Stimulated activated CD4-positive, alpha-beta T cell treated with anti-CD3 and anti-CD28 coated beads, Interleukin-15, amount 100 ng/mL, for 24 hours (primary cell): ENCODE measurements around the gene TXNDC9.
"Not testable (repeated sequence)": the region's sequence is repeated elsewhere in the genome, so short reads cannot be mapped to it uniquely, and the experiment has no call there.

Source experiments
- DNase-seq: peaks from one replicate; pipeline ENCODE4 v3.0.0-alpha.2; 2020

The TXNDC9 gene

DNA sequence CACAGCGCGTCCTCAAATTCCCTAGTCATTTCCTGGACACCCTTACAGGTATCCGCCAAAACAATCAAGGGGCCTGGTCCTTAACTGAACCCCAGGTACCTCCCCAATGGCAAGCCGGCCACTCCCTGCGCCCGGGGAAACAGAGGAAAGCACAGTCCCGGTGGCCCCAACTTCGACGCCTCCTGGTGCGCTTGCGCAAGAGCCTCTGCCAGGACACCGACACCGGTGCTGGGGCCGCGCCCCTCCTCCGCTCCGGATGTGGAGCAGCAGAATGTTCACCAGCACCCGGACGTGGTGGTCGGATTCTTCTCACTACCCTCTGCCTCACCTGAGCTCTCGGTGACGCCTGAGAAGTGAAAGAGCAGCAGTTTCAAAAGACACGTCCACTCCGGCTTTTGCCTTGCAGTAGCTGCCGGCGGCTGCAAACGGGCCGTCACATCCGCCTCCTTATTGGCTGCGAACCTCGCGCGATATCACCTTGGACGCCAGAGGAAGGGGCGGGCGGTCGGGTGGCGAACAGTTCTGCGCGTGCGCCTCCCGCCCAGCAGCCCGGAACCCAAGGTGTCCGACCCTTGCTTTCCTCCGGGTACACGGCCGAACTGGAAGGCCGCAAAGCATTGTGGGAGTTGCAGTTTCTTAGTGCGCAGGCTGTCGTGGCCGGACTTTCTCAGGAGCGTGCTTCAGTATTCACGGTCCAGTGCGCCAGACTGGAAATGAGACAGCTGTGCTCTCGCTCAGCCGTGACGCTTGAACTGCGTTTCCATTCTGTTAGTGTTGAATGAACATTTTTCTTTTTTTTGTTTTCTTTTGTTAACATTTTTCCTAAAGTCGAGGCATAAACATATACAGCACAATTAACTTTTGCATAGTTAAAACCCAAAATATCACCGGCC is at the start of gene TXNDC9:
TSS of gene TXNDC9 (minus strand) at position 423 of the 893 bp plus-strand sequence. CDS start 3,123 bp downstream, outside the sequence.
- peak; percentile 98 for DNase-seq

GRCh38 chr2:99382143-99382542 is 46.0 kb upstream of the TXNDC9 start:
- DNase-seq, result no peak

- DNase-seq, result no peak
Measured at GRCh38 chr2:99380376-99381010, 44.4 kb upstream of the TXNDC9 start.

GRCh38 chr2:99377879-99378278 is 41.7 kb upstream of the TXNDC9 start:
- DNase-seq, result no peak

DNA sequence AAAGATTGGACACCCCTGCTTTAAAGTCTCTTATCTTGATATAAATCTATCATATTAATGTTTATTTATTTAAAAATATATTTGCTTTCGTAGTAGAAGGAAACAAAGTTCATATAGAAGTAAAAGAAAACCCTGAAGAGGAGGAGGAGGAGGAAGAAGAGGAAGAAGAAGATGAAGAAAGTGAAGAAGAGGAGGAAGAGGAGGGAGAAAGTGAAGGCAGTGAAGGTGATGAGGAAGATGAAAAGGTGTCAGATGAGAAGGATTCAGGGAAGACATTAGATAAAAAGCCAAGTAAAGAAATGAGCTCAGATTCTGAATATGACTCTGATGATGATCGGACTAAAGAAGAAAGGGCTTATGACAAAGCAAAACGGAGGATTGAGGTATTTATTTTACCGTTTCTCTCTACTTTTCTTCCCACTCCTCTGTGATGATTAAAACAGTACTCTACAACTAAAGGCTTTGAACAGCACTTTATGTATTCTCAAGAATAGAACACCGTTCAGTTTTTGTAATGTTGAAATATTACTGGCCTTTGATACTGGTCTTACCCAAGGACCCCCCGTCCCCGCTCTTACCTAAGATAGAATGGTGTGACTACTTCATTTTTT is 40.2 kb upstream of the TXNDC9 start:
- DNase-seq, result no peak

DNA sequence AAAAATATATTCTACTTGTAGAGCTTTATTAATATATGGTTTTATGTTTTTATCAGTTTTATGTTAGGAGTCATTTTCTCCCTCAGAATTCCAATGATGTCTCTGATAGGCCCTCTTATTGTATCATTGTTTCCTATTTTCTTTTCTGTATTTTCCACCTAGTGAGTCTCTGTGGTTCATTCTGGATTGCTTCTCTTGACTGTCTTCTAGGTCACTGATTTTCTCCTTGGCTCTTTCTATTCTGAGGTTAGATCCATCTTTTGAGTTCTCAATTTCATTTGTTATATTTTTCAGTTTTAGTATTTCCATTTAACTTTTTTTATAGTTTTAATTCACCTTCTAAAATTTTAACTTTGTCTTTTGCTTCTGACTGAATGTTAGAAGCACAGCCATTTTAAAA is 38.6 kb upstream of the TXNDC9 start:
- no peak for DNase-seq

GRCh38 chr2:99373144-99373543 is 37.0 kb upstream of the TXNDC9 start:
- no peak for DNase-seq

DNA sequence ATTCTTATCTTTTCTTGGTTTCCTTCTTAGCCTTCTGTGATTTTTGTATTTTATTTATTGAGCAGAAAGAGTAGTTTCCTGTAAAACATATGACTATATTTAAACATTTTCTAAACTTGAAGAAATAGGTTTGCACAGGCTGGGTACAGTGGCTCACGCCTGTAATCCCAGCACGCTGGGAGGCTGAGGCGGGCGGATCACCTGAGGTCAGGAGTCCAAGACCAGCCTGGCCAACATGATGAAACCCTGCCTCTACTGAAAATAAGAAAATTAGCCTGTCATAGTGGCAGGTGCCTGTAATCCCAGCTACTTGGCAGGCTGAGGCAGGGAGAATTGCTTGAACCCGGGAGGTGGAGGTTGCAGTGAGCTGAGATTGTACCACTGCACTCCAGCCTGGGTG is 32.7 kb upstream of the TXNDC9 start:
- DNase-seq, result not testable (repeated sequence)

GRCh38 chr2:99365661-99366060 is 29.5 kb upstream of the TXNDC9 start:
- no peak for DNase-seq

DNA sequence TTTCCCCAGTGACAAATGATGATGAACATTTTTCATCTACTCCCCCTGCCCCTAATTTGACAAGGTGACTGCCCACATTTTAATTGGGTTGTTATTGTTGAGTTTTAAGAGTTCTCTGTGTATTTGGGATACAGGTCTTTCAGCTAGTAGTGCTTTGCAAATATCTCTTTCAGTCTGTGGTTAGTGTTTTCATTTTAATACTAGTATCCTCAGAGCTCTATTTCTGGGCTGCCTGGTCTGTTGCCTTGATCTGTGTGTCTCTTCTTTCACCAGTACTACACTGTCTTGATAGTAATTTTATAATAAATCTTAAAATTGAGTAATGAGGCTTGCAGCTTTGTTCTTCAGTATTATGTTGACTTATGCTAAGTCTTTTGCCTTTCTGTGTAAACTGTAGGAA is 20.7 kb upstream of the TXNDC9 start:
- no peak for DNase-seq

DNA sequence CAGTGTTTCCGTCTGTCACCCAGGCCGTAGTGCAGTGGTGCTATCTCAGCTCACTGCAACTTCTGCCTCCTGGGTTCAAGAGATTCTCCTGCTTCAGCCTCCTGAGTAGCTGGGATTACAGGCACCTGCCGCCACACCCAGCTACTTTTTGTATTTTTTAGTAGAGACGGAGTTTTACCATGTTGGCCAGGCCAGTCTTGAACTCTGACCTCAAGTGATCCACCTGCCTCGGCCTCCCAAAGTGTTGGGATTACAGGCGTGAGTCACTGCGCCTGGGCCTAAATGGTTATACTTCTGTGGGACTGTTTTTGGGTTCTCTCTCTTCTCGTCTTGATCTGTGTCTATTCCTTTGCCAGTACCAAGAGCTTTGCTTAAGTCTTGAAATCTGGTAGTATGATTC is 18.7 kb upstream of the TXNDC9 start:
- DNase-seq, result not testable (repeated sequence)

DNA sequence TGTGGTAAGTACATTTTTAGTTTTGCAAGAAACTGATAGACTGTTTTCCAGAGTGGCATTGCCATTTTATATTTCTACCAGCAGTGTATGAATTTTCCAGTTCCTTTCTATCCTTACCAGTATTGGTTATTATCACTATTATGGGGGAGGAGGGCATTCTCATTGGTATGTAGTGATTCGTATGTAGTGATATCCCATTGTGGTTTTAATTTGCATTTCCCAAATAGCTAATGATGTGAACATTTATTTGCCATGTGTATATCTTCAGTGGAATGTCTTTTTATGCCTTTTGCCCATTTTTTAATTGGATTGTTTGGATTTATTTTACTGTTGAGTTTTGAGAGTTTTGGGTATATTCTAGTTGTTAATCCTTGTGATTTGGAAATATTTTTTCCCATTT is 17.9 kb upstream of the TXNDC9 start:
- DNase-seq, result no peak

- no peak for DNase-seq
Measured at GRCh38 chr2:99350194-99350593, 14.1 kb upstream of the TXNDC9 start.

DNA sequence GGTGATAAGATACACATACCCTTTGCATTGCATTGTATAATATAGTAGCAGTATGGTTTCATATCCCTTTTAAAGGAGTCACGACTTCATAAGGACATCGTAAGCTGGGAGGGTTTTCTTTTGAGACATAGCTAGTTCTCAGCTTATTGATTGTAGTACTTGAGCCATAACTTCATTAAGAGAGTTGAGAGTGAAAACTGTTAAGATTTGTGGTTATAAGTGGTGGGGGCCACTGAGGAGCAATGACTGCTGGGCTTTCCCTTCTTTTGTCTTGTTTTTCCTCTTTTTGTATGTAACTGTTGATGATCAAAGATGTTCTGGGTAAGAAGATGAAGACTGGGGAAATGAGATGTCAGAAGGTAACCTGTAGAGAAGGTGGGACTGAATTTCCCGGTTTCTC is 12.0 kb upstream of the TXNDC9 start:
- no peak for DNase-seq

DNA sequence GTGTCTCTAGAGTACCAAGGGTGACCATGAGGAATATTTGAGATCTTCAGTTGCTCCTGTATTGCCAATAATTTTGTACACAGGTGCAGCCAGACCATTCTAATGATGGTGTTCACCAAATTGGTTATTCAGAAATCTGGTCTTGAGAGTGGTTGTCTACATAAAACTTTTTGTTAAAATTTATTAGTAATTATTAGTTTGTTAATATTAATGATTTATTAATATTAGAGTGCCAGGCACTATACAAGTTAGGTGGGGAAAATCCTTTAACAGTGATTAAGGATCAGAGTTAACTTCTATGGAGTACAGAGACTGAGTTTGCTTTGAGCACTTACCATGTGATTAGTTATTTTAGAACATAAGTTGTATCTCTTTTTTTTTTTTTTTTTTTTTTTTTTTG is 10.1 kb upstream of the TXNDC9 start:
- DNase-seq, result no peak

GRCh38 chr2:99345446-99345845 is 9.3 kb upstream of the TXNDC9 start:
- DNase-seq, result not testable (repeated sequence)

DNA sequence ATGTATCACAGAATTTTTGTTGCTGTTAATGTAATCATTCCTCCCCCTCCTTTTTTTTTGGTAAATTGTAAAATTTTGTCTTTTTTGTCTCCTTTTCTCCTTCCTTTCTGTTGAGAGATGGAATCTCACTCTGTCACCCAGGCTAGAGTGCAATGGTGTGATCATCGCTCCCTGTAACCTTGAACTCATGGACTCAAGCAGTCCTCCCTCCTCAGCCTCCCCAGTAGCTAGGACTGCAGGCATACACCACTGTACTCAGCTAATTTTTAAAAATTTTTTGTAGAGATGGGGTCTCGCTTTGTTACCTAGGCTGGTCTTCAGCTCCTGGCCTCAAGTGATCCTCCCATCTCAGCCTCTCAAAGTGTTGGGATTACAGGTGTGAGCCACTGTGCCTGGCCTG is 6.4 kb upstream of the TXNDC9 start:
- no peak for DNase-seq

DNA sequence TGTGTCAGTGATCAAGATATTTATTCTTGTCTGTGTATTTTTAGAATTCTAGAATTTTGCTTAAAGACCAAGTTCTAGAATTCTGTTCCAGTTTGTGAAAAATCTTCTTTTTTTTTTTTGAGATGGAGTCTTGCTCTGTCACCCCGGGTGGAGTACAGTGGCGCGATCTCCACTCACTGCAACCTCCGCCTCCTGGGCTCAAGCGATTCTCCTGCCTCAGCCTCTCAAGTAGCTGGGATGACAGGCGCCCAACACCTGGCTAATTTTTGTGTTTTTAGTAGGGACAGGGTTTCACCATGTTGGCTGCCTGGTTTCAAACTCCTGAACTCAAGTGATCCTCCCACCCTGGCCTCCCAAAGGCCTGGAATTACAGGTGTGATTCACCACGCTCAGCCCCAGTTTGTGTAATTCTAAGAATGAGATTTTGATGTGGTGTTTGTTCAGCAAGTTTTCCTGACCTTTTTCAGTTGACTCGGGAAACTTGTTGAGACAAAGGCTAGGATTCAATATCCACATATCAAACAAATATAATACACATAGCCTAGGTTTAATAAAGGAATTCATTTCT is 4.6 kb upstream of the TXNDC9 start:
- DNase-seq, result no peak

- DNase-seq, result no peak
Measured at GRCh38 chr2:99338029-99338585, 2.0 kb upstream of the TXNDC9 start.

DNA sequence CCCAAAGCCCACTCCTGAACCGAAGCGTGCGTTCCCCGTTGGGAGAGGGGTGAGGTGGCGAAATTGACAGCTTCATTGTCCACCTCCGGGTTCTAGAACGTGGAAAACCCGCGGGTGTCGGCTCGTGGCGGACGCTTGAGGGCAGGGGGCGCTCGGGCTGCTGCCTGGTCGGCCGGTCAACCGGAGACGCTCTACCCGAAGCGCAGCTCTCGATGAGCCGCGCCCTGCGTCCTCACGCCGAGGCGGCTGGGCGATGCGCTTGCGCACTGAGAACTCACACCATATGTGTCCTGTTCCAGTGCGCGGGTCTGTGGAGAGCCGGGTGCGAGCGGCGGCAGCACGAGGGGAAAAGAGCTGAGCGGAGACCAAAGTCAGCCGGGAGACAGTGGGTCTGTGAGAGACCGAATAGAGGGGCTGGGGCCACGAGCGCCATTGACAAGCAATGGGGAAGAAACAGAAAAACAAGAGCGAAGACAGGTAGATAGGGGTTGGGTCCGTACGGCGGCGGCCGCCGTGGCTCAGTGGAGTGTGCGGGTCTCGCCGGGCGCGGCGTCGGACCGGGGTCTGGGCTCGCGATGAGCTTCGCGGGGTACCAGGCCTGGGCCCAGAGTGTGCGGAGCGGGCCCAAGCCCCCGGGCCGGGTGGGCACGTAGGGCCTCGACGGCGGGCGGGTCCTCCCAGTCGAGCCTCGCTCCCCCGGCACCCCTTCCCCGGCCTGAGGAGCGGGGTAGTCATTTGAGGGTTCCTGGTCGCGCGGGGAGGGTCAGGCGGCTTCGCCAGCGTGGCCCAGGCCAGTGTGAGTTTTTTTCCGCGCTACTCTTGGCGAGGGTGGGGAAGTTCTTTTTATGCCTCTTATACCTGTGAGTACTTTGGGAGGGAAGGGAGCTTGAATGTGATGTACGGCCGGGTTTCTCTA is 1.2 kb upstream of the TXNDC9 start, which contains the start of gene EIF5B:
TSS of gene EIF5B (plus strand) at position 277 of the 916 bp plus-strand sequence. CDS start at position 443, 166 bp downstream.
- peak; percentile 95 for DNase-seq

DNA sequence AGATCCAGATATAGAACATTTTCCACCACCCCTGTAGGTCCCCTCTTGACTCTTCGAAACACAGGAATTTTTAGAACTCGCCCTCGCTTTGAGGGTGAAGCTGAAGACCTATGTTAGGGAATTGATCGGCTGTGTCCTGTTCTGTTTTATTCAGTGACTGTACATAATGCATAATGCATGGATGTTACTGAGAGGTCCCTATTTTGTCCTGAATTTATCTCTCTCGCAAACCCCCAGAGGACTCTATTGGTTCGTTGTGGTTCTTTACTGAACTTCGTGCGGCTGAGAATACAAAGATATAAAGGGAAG is 625 bp upstream of the TXNDC9 start:
- DNase-seq, result no peak

DNA sequence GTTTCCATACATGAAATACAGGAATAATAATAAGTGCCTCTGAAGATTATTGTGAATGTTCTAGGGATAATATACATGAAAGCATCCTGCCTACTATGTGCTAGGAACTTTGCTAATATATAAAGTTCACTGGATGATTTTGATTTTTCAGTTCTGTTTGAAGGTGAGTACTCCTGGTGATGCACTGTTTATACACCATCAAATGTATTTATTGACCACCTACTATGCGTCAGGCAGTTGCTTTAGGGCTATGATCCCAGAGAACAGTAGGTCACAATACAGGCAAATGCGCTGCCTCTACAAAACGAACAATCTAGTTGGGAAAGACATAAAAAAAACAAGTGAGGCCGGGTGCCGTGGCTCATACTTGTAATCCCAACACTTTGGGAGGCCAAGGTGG is 10.7 kb downstream of the TXNDC9 start:
- DNase-seq, result no peak
